Measurements from ENCODE around the gene DGKQ.
"Not testable (repeated sequence)": the region's sequence is repeated elsewhere in the genome, so short reads cannot be mapped to it uniquely, and the experiment has no call there.

The DGKQ gene

DNA sequence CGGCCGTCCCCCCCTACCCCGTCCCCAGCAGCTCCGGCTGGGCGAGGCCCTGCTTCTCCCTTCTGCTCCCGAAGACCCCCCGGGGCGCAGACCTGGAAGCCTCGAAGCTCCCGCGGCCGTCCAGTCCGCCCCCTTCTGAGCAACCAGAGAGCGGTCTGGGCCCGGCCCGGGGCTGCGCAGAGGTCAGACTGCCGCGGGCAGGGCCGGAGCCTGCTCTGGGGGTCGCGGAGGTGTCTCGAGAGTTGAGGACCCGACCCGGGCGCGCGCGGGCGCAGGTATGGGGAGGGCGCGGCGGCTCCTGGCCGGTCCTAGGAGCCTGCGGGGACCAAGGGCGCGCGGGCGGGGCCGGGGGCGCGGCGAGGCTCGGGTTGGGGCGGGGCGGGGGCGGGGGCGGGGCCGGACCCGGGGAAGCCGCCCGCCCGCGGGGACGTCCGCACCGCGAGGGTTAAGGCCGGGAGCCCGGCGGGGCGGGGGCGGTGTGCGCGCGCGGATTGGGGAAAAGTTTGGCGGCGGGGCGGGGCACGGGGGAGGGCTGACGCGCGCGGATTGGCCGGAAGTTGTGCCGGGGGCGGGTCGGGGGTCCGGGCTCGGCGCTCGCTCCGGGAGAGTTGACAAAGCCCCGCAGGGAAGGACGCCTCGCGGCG, 37.8 kb upstream of the DGKQ start, which contains the start of gene FGFRL1:
FGFRL1 (plus strand) TSS at position 605 of the 644 bp plus-strand sequence. CDS start 860 bp downstream, outside the sequence.
- FAIRE-seq (no peak), DNase-seq (ENCODE audit: low spot score) (peak; percentile 70)

- FAIRE-seq = no peak
- peak; percentile 50 for DNase-seq (ENCODE audit: low spot score)
Measured at GRCh38 chr4:1010395-1011021, 37.1 kb upstream of the DGKQ start.

GRCh38 chr4:1009542-1010394, 36.4 kb upstream of the DGKQ start:
- peak; percentile 36 for DNase-seq (ENCODE audit: low spot score)
- FAIRE-seq = no peak

GRCh38 chr4:1008840-1009541, 35.6 kb upstream of the DGKQ start:
- DNase-seq (ENCODE audit: low spot score) (no peak), FAIRE-seq (no peak)

DNA sequence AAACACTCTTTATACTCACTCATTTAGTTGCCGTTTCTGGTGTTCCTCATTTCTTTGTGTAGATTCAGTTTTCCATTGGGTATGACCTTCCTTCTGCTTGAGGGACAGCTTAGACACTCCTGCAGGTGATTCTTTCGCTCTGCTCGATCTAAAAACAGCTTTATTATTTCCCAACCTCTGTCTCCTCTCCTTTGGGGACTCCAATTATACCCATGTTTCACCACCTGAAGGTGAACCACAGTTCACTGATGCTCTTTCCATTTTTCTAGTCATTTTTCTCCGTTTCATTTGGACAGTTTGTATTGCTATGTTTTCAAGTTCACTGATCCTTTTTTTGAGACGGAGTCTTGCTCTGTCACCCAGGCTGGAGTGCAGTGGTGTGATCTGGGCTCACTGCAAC, 33.5 kb upstream of the DGKQ start:
- FAIRE-seq = no peak

DNA sequence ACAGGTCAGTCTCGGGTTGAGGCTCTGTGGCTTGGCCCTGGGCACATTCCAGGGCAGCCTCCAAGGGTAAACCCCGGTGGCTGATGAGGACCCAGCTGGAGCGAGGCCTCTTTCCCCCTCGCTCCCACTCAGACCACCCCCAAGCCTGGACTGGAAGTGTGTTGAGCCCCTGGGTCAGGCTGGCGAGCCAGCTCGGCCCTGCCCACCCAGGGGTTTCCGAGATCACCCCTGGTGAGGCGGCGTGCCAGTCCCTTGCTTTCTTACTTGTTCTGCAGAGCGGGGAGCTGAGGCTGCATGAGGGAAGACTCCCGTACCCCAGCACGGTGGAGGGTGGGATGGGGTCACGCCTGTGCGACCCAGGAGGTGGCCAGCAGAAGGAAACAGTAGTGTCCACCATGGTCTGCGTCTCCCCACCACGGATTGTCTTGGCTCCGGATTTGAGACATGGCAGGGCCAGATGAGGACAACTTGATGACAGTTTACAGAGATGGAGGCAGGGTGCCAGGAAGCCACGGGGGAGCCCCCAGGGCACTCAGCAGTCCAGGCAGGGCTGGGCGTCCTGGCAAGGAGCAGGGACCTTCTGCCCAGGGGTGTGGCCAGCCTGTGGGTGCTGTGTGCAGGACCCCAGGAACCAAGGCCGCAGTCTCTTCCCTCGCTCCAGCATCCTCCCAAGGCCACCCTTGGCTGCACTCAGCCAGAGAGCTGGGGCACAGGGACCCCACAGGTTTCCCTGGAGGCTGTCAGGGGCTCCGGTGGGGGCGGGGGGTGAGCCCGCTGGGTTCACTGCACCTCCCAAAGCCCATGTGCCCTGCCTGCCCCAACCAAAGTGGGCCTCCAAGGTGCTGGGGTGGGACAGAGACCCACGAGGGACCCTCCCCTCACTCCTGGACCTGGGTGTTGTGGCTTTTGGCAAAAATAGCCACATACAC, 31.5 kb upstream of the DGKQ start:
- FAIRE-seq (no peak), DNase-seq (ENCODE audit: low spot score) (no peak)

More for the DNA sequence above, 33.5 kb upstream of the DGKQ start:
- DNase-seq (ENCODE audit: low spot score) = no peak

- FAIRE-seq (no peak), DNase-seq (ENCODE audit: low spot score) (no peak)
Measured at GRCh38 chr4:1004071-1004418, 30.7 kb upstream of the DGKQ start.

- DNase-seq (ENCODE audit: low spot score) (no peak), FAIRE-seq (no peak)
Measured at GRCh38 chr4:1003271-1004070, 30.1 kb upstream of the DGKQ start.

GRCh38 chr4:1002631-1003251, 29.4 kb upstream of the DGKQ start:
- no peak for DNase-seq (ENCODE audit: low spot score)
- no peak for FAIRE-seq

DNA sequence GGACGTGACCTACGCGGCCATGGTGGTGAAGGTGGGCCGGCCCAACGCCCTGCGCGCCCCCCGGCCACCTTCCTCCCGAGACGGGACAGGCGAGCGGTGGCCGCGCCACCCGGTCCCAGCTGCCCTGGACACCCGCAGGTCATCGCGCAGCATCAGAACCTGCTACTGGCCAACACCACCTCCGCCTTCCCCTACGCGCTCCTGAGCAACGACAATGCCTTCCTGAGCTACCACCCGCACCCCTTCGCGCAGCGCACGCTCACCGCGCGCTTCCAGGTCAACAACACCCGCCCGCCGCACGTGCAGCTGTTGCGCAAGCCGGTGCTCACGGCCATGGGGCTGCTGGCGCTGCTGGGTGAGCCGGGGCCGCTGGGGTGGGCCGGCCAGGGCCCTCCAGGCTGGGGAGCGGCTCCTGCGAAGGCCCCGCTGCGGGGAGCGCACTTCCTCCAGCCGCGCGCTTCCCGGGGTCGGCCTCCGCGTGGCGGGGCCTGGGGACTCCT, 28.8 kb upstream of the DGKQ start:
- no peak for FAIRE-seq
- no peak for DNase-seq (ENCODE audit: low spot score)

DNA sequence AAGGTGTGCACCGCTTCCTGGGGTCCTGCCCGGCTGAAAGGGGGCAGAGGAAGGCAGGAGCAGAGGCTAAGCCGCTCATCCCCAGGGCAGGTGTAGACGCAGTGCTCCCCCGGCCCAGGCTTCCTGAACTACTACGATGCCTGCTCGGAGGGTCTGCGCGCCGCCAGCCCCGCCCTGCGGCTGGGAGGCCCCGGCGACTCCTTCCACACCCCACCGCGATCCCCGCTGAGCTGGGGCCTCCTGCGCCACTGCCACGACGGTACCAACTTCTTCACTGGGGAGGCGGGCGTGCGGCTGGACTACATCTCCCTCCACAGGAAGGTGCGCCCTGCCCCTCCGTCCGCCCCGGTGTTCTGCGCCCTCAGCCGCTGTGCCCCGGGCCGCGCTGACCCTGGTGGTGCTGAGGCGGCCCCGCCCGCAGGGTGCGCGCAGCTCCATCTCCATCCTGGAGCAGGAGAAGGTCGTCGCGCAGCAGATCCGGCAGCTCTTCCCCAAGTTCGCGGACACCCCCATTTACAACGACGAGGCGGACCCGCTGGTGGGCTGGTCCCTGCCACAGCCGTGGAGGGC, 28.3 kb upstream of the DGKQ start:
- no peak for FAIRE-seq
- no peak for DNase-seq (ENCODE audit: low spot score)

GRCh38 chr4:1000686-1001260, 27.4 kb upstream of the DGKQ start:
- no peak for FAIRE-seq
- DNase-seq (ENCODE audit: low spot score) = no peak

GRCh38 chr4:999882-1000425, 26.6 kb upstream of the DGKQ start:
- DNase-seq (ENCODE audit: low spot score) (no peak), FAIRE-seq (no peak)

- FAIRE-seq; DNase-seq (ENCODE audit: low spot score): not testable (repeated sequence)
Measured at GRCh38 chr4:999240-999863, 26.0 kb upstream of the DGKQ start.

- DNase-seq (ENCODE audit: low spot score) (no peak), FAIRE-seq (no peak)
Measured at GRCh38 chr4:998096-998691, 24.8 kb upstream of the DGKQ start.

DNA sequence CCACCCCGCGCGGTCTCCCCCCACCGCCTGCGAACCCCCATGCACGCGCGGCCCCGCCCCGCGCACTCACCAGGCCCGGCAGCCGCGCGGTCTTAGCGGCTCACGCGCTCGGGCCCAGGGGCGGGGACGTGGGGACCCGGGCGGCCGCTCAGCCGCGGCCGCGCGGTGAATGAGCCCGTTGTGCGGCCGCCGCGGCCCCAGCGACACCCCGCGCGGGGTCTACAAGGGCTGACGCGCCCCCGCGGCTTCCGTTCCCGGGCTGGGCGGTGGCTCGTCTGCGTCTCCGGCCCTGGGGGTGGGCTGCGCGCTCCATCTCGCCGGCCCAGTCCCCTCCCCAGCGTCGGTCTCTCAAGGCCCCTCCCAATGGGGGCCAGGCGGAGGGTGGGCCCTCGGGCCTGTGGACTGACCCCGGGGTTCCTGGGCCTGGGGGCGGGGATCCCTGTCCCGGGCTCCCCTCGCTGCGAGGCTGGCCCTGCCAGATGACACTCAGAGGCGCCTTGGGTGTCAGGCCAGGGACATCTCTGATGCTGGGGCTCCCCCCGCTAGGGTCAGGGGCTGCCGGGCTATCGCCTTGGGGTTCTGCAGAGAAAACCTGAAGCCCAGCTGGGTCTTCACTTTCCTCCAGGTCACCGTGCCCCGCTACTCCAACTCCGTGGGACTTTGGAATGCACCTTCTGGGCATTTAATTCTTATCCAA, 24.2 kb upstream of the DGKQ start:
- FAIRE-seq (no peak), DNase-seq (ENCODE audit: low spot score) (no peak)

DNA sequence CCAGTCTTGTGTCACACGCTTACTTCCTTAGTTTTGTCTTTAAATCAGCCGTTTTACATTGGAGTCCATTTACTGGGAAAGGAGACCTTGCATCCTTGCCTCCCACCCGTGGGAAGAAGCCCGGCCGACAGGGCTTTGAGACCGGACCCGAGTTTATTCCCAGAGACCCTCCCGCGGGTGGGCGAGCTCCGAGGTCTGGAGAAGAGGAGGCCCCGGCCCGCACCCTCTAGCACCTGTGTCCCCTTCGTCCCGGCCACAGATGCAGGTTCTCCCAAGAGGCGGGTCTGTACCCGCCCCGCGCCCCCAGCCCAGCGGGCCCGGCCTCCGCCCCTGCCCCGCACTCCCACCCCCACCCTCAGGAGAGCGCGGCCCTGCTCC, 23.6 kb upstream of the DGKQ start:
- DNase-seq (ENCODE audit: low spot score) (no peak), FAIRE-seq (no peak)
